K562 (cell line): ENCODE data around the gene ZMYND8. TPM values are rescaled to one million over a fixed set of nuclear protein-coding genes. Genes with fewer than 3 reads are reported as not detected.
"Not testable (repeated sequence)": the region's sequence is repeated elsewhere in the genome, so short reads cannot be mapped to it uniquely, and the experiment has no call there.

Experiments
- ATAC-seq: fragments of 200-7000 bp; cut with Tn5 transposase; 3 replicates; pipeline ENCODE4 v1.9.1; 2020; ENCODE audit warnings: moderate library complexity
- BruUV-seq: library from RNA; stranded (reverse); fragments of 400-500 nt; replicated peaks from 2 replicates; lab custom pipeline; 2021; lab: Mats Ljungman, UMichigan
- CTCF ChIA-PET: fragments of 300-600 bp; formaldehyde crosslinking; extraction: SDS; loops from one replicate; lab custom pipeline; 2021; ENCODE audit warnings: low intra/inter-chr PET ratio; lab: Yijun Ruan, JAX
- POLR2A ChIA-PET: fragments of 300-600, 350-650 bp; sonication (Branson Sonifier 250); formaldehyde crosslinking; extraction: SDS; loops from one replicate; lab custom pipeline; 2021; ENCODE audit warnings: antibody characterized with exemption, inconsistent platforms; lab: Yijun Ruan, JAX
- DNase-seq, 4 experiments: peaks; one replicate each; pipeline versions ENCODE4 v3.0.0 to v3.0.0-alpha.2; 2011 to 2018; ENCODE audit warnings: low spot score in 3 of 4, mixed read lengths in 3 of 4; ENCODE audit errors: extremely low read depth in 1 of 4
- FAIRE-seq: peaks from 2 replicates; lab custom pipeline; 2011; peaks lifted over from hg19 to GRCh38; lab: Jason Lieb, UNC
- H2AFZ ChIP-seq: 2 replicates; pipeline ENCODE4 v1.6.0; 2011; ENCODE audit warnings: low read depth, low read length, control low read depth, inconsistent platforms
- H3K27ac ChIP-seq: fragments of 200-600 bp; 3 replicates; pipeline ENCODE4 v1.8.0; 2011; ENCODE audit warnings: low read depth, mild to moderate bottlenecking, control low read depth, inconsistent platforms, low read length, moderate library complexity, mixed read lengths; ENCODE audit errors: extremely low read depth
- H3K27me3 ChIP-seq, 2 experiments: fragments of 300-600 bp in 1 of 2; 2 replicates in 1 of 2; 3 replicates in 1 of 2; pipeline versions ENCODE4 v1.6.0 to v1.8.0; 2011; ENCODE audit warnings: inconsistent platforms in 2 of 2, low read length in 2 of 2, mild to moderate bottlenecking in 1 of 2, mixed read lengths in 1 of 2, moderate library complexity in 1 of 2; ENCODE audit not compliant: control insufficient read depth in 2 of 2, insufficient read depth in 2 of 2
- H3K36me3 ChIP-seq: fragments of 300-600 bp; 3 replicates; pipeline ENCODE4 v1.8.0; 2011; ENCODE audit warnings: mild to moderate bottlenecking, low read length, inconsistent platforms; ENCODE audit not compliant: control insufficient read depth, insufficient read depth
- H3K4me1 ChIP-seq, 2 experiments: fragments of 200-600 bp in 1 of 2; replicated peaks in 1 of 2; 2 replicates in 1 of 2; 3 replicates in 1 of 2; pipeline versions ENCODE4 v1.5.1 to v1.8.0; 2011; ENCODE audit warnings: inconsistent platforms in 2 of 2, low read length in 2 of 2, mild to moderate bottlenecking in 1 of 2, mixed read lengths in 1 of 2, moderate library complexity in 1 of 2; ENCODE audit not compliant: control insufficient read depth in 2 of 2, insufficient read depth in 2 of 2
- H3K4me2 ChIP-seq: 2 replicates; pipeline ENCODE4 v1.6.1; 2011; ENCODE audit warnings: low read length, control low read depth, inconsistent platforms, mixed read lengths; ENCODE audit not compliant: insufficient read depth
- H3K4me3 ChIP-seq: fragments of 200-600 bp; sonication (generic), shearing (Covaris generic); 2 replicates; pipeline ENCODE4 v1.5.1; 2016; ENCODE audit warnings: control low read depth, inconsistent platforms
- H3K79me2 ChIP-seq: fragments of 200-600 bp; 3 replicates; pipeline ENCODE4 v1.8.0; 2011; ENCODE audit warnings: low read length, inconsistent platforms; ENCODE audit not compliant: control insufficient read depth, insufficient read depth
- H3K9ac ChIP-seq, 2 experiments: 2 replicates each; pipeline versions ENCODE4 v1.6.0 to v1.6.1; 2011; ENCODE audit warnings: low read depth in 2 of 2, low read length in 2 of 2, control low read depth in 1 of 2, inconsistent platforms in 1 of 2, mild to moderate bottlenecking in 1 of 2, mixed read lengths in 1 of 2; ENCODE audit not compliant: insufficient read depth in 1 of 2
- H3K9me1 ChIP-seq: one replicate; pipeline ENCODE4 v1.6.0; 2011; ENCODE audit warnings: inconsistent platforms, mild to moderate bottlenecking, low read length, moderate library complexity; ENCODE audit not compliant: control insufficient read depth, insufficient read depth
- H3K9me3 ChIP-seq: replicated peaks from 2 replicates; pipeline ENCODE4 v1.5.1; 2011; ENCODE audit warnings: low read depth, low read length, inconsistent platforms; ENCODE audit not compliant: control insufficient read depth, insufficient read depth
- H4K20me1 ChIP-seq: replicated peaks from 2 replicates; pipeline ENCODE4 v1.6.1; 2011; ENCODE audit warnings: low read length, inconsistent platforms, mixed read lengths; ENCODE audit not compliant: control insufficient read depth, insufficient read depth
- HMGN3 ChIP-seq: IDR thresholded peaks from 2 replicates; pipeline ENCODE4 v1.6.1; 2011; ENCODE audit warnings: borderline replicate concordance, low read depth, mild to moderate bottlenecking, mixed read lengths, low read length; ENCODE audit not compliant: insufficient read length; ENCODE audit errors: extremely low read depth
- MAFG ChIP-seq: fragments of 450-650 bp; conservative IDR thresholded peaks from 2 replicates; pipeline ENCODE4 v1.6.1; 2016; ENCODE audit warnings: missing genetic modification characterization, missing compliant biosample characterization
- ZKSCAN8 ChIP-seq: fragments of 200-800 bp; sonication (Bioruptor generic); IDR thresholded peaks from 2 replicates; pipeline ENCODE4 v1.6.1; 2016; ENCODE audit warnings: missing genetic modification characterization, missing compliant biosample characterization
- ZNF316 ChIP-seq: fragments of 450-650 bp; IDR thresholded peaks from 2 replicates; pipeline ENCODE4 v1.6.1; 2016
- WGBS: fragments of 100-300 bp; shearing (Covaris generic); methylation state at CpG from one replicate; pipeline ENCODE4 v1.1.6; 2016; ENCODE audit warnings: low coverage, mixed read lengths; ENCODE audit not compliant: insufficient coverage; ENCODE audit errors: missing lambda C conversion rate; 5-methylcytosine and 5-hydroxymethylcytosine counted together
- in situ Hi-C: fragments of 300-500 bp; cut with MboI; formaldehyde crosslinking; loops from 4 replicates; pipeline ENCODE4 v1.15.0; 2018; ENCODE audit warnings: inconsistent platforms, mixed read lengths
- intact Hi-C: fragments of 100-400 bp; cut with micrococcal nuclease; formaldehyde crosslinking; loops from 2 replicates; pipeline ENCODE4 v1.14.2; 2022
- polyA plus RNA-seq, 8 experiments: library from polyadenylated mRNA; depleted of rRNA in 4 of 8; stranded (reverse) in 5 of 8; unstranded in 3 of 8; fragments of >200 nt; fragmentation: Nextera tagmentation in 2 of 8; fragmentation: Illumina TruSeq in 1 of 8; extraction: Ambion mirVana in 2 of 8; extraction: Trizol in 1 of 8; gene quantifications; 2 replicates each; pipeline versions ENCODE4 v1.2.1 to v1.2.3, GENCODE V29; 2011 to 2014; ENCODE audit warnings: inconsistent platforms in 1 of 8, missing spikeins in 1 of 8
- total RNA-seq, 7 experiments: library from RNA; depleted of rRNA in 6 of 7; stranded (reverse); fragments of >200 nt in 6 of 7; fragmentation: Illumina TruSeq in 2 of 7; extraction: Trizol in 2 of 7; gene quantifications; 2 replicates each; pipeline versions ENCODE4 v1.2.1 to v1.2.3, GENCODE V29; 2011 to 2021; ENCODE audit warnings: low replicate concordance in 1 of 7
- TF ChIP-seq, protein P1 (sequence below), 2 experiments: fragments of 450-650 bp in 1 of 2; IDR thresholded peaks; 2 replicates each; pipeline ENCODE4 v1.6.1; 2011 to 2017; ENCODE audit warnings: low read depth in 2 of 2, antibody characterized with exemption in 1 of 2, borderline replicate concordance in 1 of 2, low read length in 1 of 2, mild to moderate bottlenecking in 1 of 2, mixed read lengths in 1 of 2; ENCODE audit not compliant: control insufficient read depth in 1 of 2

ZMYND8 gene
- total and polyA plus RNA-seq, 9 of the 15 experiments (the other 6 are each of a cell fraction or from before 2014, with no cell fraction given), result 31.8 to 148 (median 71.9) TPM

DNA sequence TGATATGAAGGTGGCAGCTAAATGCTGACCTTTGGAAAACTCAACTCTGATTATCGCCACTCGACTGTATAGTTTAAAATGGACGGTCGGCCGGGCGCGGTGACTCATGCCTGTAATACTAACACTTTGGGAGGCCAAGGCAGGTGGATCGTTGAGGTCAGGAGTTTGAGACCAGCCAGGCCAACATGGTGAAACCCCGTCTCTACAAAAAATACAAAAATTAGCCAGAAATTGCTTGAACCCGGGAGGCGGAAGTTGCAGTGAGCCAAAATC, 151.7 kb downstream of the ZMYND8 start:
- intact Hi-C loops, result loop anchor here (2.0 kb wide), 1 partner anchor 180 kb away; no protein-coding TSS in a partner anchor
- FAIRE-seq, H3K79me2 ChIP-seq, ATAC-seq, H3K4me2 ChIP-seq, H3K27ac ChIP-seq, H3K9me3 ChIP-seq, H3K9ac ChIP-seq, DNase-seq, BruUV-seq, H3K4me3 ChIP-seq, H3K9me1 ChIP-seq, CTCF ChIA-PET, H3K27me3 ChIP-seq, H2AFZ ChIP-seq: not testable (repeated sequence)
- Histone ChIP-seq H4K20me1 (0 out of 2 replicates have a peak, but pooled peaks cover 10% of the 10 kb centered on the region), H3K36me3 (peaks cover 17% of the 10 kb centered on the region), H3K4me1 (peaks cover 12 to 25% of the 10 kb centered on the region in 2 experiments)
- 0 out of 2 replicates have a peak, but pooled peaks have one; percentile 22 for TF ChIP-seq ZNF316
- 0 out of 2 replicates have a peak, but pooled peaks have one; percentile 29 for TF ChIP-seq ZKSCAN8 (CRISPR knock-in tag)
- POLR2A ChIA-PET, result interaction anchor here (0.6 kb wide), 1 partner anchor 179 kb away, joined by 3 read pairs; no protein-coding TSS in a partner anchor
- in situ Hi-C loops, result loop anchor here (10.0 kb wide), 1 partner anchor 420 kb away; no protein-coding TSS in a partner anchor
- WGBS, result 87% methylated on average over 11 of the region's 11 CpGs

DNA sequence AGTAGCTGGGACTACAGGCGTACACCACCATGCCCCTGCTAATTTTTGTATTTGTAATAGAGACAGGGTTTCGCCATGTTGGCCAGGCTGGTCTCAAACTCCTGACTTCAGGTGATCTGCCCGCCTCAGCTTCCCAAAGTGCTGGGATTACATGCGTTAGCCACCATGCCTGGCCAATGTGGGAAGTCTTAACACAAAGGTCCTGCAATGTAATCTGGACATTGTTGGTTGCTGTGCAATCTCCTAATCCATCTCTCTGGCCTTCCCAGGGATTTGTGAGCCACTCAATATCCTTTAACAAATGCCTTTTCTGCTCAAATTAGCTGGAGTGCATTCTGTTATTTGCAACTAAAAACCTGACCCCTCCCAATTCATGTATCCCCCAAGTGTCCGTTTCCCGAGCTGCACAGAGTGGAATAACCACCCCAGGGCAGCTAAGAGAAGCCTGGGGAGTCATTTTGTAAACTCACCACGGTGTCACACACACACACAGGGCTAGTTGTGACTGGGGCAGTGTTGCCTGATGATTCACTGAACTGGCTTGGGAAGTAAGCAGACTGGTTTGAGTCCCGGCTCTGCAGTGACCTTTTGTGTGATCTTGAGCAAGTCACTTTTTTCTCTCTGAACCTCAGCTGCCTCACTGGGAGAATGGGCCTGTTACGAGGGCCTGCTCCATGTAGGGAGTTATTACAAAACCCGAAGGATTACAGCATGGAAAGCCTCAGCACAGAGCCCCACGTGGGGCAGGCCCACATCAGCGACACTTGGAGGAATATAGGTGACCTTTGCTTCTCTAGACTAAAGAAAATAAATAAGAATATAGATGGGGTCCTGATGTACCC, 152.3 kb downstream of the ZMYND8 start:
- intact Hi-C loops (loop anchor here (2.0 kb wide), 1 partner anchor 181 kb away; no protein-coding TSS in a partner anchor), in situ Hi-C loops (loop anchor here (10.0 kb wide), 1 partner anchor 421 kb away; no protein-coding TSS in a partner anchor)
- Histone ChIP-seq H3K27ac (no peak overlapping the region), H3K79me2 (no peaks in the 10 kb centered on the region), H3K9me3 (no peaks in the 10 kb centered on the region), H3K9ac (no peak overlapping the region), H3K4me2 (no peak overlapping the region), H2AFZ (no peak overlapping the region), H3K4me3 (no peak overlapping the region), H3K4me1 (peaks cover 14 to 28% of the 10 kb centered on the region in 2 experiments), H3K9me1 (no peaks in the 10 kb centered on the region), H3K36me3 (peaks cover 12% of the 10 kb centered on the region), H3K27me3 (no peaks in the 10 kb centered on the region), H4K20me1 (0 out of 2 replicates have a peak, but pooled peaks cover 10% of the 10 kb centered on the region)
- POLR2A ChIA-PET, result interaction anchor here (0.6 kb wide), 1 partner anchor 180 kb away, joined by 3 read pairs; no protein-coding TSS in a partner anchor
- DNase-seq, result no peak
- 89% methylated on average over 11 of the region's 12 CpGs for WGBS
- no peak for ATAC-seq
- no TSS peak for BruUV-seq
- no peak for FAIRE-seq
- CTCF ChIA-PET, result no interaction called here
- TF ChIP-seq, protein P1, sequence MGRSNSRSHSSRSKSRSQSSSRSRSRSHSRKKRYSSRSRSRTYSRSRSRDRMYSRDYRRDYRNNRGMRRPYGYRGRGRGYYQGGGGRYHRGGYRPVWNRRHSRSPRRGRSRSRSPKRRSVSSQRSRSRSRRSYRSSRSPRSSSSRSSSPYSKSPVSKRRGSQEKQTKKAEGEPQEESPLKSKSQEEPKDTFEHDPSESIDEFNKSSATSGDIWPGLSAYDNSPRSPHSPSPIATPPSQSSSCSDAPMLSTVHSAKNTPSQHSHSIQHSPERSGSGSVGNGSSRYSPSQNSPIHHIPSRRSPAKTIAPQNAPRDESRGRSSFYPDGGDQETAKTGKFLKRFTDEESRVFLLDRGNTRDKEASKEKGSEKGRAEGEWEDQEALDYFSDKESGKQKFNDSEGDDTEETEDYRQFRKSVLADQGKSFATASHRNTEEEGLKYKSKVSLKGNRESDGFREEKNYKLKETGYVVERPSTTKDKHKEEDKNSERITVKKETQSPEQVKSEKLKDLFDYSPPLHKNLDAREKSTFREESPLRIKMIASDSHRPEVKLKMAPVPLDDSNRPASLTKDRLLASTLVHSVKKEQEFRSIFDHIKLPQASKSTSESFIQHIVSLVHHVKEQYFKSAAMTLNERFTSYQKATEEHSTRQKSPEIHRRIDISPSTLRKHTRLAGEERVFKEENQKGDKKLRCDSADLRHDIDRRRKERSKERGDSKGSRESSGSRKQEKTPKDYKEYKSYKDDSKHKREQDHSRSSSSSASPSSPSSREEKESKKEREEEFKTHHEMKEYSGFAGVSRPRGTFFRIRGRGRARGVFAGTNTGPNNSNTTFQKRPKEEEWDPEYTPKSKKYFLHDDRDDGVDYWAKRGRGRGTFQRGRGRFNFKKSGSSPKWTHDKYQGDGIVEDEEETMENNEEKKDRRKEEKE (IDR thresholded peaks at IDR 0.05; ENCODE audit: borderline replicate concordance in 1 of 2, control insufficient read depth in 1 of 2, low read depth in 2 of 2, low read length in 1 of 2), result peak in 1 of 2 experiments; percentile 57; a peak in 1 of 4 replicates
- TF ChIP-seq HMGN3 (no peak), MAFG (tag) (no peak)
